ENCODE data around the gene RIMBP2.

Gene RIMBP2

DNA sequence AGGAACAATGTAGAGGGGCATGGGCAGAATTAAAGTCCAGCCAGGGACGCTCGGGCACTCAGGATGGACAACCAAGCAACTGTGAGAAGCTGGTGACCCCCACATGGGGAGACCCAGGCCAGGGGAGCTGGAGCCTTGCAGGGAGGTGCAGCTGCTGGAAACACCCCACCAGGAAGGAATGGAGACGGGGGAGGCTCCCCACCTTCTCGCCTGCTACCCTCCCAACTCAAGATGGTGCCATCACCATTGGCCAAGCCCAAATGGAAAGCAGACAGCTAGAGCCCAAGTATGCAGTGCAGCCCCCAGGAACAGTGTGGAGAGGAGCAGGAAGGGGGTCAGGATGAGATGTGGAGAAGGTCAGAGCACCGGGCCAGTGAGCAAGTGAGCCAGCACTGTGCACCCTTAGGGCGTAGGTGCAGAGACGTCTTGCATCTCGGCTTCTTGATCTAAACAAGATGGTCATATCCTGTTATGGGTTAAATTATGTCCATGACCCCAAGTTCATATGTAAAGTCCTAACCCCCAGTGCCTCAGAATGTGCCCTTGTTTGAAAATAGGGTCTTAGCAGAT lies 159.5 kb downstream of the RIMBP2 start:
- TF ChIP-seq, protein P1, sequence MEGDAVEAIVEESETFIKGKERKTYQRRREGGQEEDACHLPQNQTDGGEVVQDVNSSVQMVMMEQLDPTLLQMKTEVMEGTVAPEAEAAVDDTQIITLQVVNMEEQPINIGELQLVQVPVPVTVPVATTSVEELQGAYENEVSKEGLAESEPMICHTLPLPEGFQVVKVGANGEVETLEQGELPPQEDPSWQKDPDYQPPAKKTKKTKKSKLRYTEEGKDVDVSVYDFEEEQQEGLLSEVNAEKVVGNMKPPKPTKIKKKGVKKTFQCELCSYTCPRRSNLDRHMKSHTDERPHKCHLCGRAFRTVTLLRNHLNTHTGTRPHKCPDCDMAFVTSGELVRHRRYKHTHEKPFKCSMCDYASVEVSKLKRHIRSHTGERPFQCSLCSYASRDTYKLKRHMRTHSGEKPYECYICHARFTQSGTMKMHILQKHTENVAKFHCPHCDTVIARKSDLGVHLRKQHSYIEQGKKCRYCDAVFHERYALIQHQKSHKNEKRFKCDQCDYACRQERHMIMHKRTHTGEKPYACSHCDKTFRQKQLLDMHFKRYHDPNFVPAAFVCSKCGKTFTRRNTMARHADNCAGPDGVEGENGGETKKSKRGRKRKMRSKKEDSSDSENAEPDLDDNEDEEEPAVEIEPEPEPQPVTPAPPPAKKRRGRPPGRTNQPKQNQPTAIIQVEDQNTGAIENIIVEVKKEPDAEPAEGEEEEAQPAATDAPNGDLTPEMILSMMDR (IDR thresholded peaks at IDR 0.05; ENCODE audit: control insufficient read depth, extremely low read depth, insufficient read depth), result no peak
- DNase-seq (ENCODE audit: low read depth), result no peak
- H3K4me3 ChIP-seq (ENCODE audit: low read depth, low read length), result no peak overlapping the region

- H3K4me3 ChIP-seq (ENCODE audit: low read depth, low read length), result no peak overlapping the region
- TF ChIP-seq, protein P1 (IDR thresholded peaks at IDR 0.05; ENCODE audit: control insufficient read depth, extremely low read depth, insufficient read depth), result no peak
- no peak for DNase-seq (ENCODE audit: low read depth)
These were observed 160.2 kb downstream of the RIMBP2 start for GRCh38 chr12:130555628-130556485.

- no peak for DNase-seq (ENCODE audit: low read depth)
- TF ChIP-seq, protein P1 (IDR thresholded peaks at IDR 0.05; ENCODE audit: control insufficient read depth, extremely low read depth, insufficient read depth), result no peak
- H3K4me3 ChIP-seq (ENCODE audit: low read depth, low read length), result no peak overlapping the region
These were observed 160.9 kb downstream of the RIMBP2 start for GRCh38 chr12:130555221-130555620.

DNA sequence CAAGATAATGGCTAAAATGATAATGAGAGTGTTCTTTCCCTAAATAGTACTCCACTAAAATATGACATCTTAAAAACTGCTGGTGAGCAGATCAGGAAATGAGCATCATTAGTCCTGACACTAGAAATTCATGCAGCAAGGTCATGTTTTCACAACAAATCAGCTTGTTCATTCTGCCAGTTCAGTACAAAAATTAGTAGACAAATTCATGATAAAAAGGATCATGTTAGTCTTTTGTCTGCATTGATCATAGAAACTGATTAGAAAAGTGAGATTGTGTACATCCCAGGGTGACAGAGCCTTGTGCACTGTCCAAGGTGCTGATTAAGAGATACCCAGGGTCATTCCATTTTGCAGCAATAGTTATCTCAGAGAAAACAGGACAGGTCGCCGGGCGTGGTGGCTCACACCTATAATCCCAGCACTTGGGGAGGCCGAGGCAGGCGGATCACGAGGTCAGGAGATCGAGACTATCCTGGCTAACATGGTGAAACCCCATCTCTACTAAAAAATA lies 163.6 kb downstream of the RIMBP2 start:
- TF ChIP-seq, protein P1 (IDR thresholded peaks at IDR 0.05; ENCODE audit: control insufficient read depth, extremely low read depth, insufficient read depth), result no peak
- H3K4me3 ChIP-seq (ENCODE audit: low read depth, low read length), result no peak overlapping the region
- DNase-seq (ENCODE audit: low read depth), result no peak

DNA sequence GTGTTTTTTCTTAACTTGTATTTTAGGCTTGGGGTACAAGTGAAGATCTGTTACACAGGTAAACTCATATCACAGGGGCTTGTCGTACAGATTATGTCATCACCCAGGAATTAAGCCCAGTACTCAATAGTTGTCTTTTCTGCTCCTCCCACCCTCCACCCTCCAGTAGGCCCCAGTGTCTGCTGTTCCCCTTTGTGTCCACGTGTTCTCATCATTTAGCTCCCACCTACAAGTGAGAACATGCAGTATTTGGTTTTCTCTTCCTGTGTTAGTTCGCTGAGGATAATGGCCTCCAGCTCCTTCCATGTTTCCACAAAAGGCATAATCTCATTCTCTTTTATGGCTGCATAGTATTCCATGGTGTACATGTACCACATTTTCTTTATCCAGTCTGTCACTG lies 166.7 kb downstream of the RIMBP2 start:
- no peak overlapping the region for H3K4me3 ChIP-seq (ENCODE audit: low read depth, low read length)
- TF ChIP-seq, protein P1 (IDR thresholded peaks at IDR 0.05; ENCODE audit: control insufficient read depth, extremely low read depth, insufficient read depth), result no peak
- no peak for DNase-seq (ENCODE audit: low read depth)

DNA sequence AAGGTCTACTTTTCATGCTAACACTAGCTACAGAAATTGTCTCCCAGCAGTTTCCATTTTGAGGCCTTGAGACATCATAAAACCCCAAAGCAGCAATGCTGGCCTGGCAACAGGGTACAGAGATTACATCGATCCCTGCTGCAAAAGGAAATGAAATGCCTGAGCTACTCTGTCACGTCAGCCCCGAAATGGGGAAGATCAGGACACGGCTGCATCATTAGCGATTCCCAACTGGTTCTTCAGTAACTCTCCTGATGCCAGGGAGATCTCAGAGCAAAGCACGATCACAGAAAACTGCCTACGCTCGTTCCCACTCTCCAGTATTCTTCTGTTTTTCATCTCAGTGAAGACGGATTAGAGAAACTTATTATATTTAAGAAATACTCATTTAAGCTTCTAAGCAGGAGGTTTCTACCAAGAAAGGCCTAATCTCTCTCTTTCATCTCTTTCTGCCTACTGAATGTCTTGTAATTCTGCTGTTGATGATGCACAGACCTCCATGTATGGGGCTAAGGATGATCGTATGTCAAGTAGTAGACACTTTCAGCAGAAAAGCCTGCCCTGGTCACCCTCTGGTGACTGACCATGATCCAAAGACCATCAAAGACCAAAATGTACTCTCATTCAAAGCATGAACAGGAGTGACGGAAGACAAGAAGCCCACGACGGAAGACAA lies 168.5 kb downstream of the RIMBP2 start:
- TF ChIP-seq, protein P1 (IDR thresholded peaks at IDR 0.05; ENCODE audit: control insufficient read depth, extremely low read depth, insufficient read depth), result no peak
- no peak for DNase-seq (ENCODE audit: low read depth)
- H3K4me3 ChIP-seq (ENCODE audit: low read depth, low read length), result no peak overlapping the region

Measured in LNCaP clone FGC (cell line).